ENCODE measurements around the gene METTL16.
"Not testable (repeated sequence)": the region's sequence is repeated elsewhere in the genome, so short reads cannot be mapped to it uniquely, and the experiment has no call there.

Gene METTL16, protein sequence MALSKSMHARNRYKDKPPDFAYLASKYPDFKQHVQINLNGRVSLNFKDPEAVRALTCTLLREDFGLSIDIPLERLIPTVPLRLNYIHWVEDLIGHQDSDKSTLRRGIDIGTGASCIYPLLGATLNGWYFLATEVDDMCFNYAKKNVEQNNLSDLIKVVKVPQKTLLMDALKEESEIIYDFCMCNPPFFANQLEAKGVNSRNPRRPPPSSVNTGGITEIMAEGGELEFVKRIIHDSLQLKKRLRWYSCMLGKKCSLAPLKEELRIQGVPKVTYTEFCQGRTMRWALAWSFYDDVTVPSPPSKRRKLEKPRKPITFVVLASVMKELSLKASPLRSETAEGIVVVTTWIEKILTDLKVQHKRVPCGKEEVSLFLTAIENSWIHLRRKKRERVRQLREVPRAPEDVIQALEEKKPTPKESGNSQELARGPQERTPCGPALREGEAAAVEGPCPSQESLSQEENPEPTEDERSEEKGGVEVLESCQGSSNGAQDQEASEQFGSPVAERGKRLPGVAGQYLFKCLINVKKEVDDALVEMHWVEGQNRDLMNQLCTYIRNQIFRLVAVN

DNA sequence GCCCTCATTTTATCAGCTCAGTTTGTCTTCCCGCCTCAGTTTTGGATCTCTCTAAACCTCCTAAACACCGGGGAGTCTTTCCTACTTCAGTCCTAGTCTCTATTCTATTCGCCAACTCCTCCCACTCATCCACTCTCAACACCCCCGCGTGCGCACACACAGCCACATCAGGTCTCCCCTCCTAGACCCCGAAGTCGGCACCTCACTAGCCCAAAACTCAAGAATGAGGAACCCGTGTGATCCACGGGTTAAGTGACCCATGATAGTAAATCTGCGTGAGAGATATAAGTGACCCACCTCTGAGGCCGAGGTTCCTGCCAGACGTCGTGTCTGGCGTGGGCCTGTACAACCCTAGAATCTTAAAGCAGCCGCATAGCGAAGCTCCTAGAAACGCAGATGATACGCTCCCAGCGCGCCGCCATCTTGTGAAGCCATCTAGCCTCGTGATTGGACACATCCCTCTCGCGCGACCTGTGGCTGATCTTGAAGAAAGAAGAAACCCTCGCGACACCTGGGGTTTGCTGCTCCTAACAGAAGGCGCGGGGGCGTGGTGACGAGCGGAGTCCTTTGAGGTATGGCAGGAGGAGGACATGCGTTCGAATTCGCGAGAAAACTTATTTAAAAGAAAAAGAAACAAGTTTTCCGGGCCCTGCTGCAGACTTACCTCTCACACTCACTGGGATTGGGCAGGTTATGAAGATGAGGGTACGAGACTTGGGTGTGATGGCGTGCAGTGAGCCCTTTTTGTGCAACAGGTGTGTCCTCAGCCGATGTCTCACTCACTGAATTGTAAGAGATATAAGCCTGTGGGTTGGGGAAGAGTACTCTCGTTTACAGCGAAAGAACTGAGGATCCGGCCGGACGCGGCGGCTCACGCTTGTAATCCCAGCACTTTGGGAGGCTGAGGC is at the start of gene METTL16:
TSS of gene METTL16 (minus strand) at position 427 of the 908 bp plus-strand sequence. CDS start 9,557 bp downstream, outside the sequence.
- peak; percentile 96 for DNase-seq

DNA sequence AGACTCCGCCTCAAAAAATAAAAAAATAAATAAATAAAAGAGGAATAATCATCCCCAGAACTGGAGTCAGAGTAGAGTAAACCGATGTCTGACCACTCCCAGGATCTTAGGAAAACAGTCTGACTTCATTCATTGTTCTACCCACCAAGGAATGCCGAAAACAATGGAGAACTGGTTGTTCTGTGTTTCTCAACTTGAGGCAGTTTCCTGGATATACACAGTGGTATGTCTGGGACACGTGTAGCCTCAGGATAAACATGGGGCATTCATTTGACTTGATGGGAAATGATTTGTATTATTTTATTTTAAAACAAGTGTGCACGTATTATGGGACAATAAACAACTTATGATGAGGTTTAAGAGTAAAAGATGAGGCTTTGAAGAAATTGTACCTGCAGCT is 49.0 kb upstream of the METTL16 start:
- DNase-seq, result no peak

DNA sequence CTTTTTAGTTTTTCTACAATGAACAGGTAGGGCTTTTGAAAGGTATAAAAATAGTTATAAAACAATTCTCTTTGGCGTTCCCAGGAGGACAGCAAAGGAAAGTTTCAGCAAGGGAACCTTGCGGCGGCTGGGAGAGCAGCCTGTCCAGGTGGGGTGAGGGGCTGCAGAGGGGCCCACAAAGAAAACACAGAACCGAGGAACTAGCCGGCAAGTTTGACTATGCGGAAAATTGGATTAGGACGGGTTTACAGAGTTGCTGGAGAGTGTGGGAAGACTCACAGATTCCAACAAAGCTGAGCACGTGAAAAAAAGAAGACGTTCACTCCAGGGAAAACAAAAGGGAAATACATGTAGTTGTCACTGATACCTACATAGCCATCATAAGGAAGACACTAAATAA is 40.2 kb upstream of the METTL16 start:
- no peak for DNase-seq

DNA sequence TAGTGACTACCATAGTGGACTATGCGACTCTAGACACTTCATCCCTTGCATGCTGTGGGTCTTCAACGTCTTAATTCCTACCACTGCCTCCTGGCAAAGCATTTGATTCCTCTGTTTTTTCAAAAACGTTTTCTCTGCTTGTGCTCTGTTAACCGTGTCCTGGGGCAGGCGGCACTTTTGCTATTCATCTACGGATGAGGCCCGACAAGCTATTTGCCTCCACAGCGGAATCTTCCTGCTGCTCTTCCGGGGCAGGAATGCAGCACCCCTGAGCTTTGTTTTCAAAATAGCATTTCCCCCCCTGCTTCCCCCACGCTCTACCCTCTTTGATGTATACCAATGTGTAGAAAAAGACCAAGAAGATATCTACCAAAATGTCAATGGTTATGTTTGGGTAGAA is 39.8 kb upstream of the METTL16 start:
- DNase-seq, result no peak

DNA sequence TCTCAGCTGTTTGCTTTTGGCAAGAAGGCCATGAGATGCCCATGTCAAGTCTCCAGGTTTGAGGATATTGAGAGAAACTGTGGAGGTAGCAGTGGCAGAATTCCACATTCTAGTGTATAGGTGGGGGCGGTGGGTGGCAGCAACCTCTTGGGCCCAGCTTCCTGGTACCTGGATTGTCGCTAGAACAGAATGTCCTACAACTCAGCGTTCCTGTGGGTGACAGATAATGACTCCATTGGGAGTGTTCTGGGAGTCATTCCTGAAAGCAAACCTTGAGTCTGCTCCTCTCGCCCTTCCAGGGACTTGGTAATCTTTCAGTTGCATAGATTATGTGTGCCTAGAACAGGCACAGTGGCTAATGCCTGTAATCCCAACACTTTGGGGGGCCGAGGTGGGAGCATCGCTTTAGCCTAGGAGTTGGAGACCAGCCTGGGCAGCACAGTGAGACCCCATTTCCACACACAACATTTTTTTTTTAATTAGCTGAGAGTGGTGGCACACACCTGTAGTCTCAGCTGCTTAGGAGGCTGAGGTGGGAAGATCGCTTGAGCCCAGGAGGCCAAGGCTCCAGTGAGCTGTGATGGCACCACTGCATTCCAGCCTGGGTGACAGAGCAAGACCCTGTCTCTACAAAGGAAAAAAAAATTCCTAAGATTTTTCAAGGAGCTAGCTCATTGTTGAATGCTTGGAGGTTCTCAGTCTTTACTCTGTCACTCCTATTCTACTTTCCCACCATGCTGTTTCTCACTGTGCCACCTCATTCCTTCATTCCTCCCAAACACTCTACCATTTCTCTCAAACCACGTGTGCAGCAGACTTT is 37.9 kb upstream of the METTL16 start:
- DNase-seq, result no peak

DNA sequence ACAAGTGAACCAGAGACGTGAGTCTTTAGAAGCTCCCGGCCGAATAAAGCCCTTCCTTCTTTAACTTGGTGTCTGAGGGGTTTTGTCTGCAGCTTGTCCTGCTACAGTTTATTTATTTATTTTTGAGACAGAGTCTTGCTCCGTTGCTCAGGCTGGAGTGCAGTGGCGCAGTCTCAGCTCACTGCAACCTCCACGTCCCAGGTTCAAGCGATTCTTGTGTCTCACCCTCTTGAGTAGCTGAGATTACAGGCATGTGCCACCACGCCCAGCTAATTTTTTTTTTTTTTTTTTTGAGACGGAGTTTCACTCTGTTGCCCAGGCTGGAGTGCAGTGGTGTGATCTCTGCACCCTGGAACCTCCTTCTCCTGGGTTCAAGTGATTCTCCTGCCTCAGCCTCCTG is 36.3 kb upstream of the METTL16 start:
- DNase-seq, result not testable (repeated sequence)

DNA sequence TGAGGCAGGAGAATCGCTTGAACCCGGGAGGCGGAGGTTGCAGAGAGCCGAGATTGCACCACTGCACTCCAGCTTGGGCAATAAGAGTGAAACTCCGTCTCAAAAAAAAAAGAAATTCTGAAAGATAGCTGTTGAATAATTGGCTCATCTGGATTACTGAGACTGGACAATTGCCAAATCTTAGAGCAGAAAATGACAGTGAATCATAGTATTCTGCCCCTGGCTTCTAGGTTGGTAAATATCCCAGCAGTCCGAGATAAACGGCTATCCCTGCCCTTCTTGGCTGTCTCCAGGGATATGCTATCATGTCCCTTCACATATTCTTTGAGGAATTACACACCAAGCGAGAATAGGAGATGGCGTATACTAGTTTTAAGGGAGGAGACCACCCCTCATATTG is 35.5 kb upstream of the METTL16 start:
- peak; percentile 45 for DNase-seq

DNA sequence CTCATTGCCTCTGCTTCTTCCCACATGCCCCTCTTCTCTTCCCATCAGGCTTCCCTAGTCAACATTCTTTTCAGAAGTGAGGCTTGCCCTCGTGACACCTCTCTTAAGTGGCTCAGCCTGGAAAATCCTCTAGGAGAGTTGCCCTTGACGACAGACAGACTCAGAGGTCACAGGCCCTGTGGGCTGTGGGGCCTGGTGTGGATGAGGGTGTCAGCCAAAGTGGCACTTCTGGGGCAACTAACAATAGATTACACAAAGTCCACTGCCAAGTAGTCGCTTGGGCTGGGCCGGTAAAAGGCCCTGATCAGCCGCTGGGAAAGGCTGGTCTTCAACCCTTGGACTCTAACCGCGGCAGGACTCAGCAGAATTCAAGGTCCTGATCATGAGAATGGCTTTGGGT is 33.7 kb upstream of the METTL16 start:
- no peak for DNase-seq

DNA sequence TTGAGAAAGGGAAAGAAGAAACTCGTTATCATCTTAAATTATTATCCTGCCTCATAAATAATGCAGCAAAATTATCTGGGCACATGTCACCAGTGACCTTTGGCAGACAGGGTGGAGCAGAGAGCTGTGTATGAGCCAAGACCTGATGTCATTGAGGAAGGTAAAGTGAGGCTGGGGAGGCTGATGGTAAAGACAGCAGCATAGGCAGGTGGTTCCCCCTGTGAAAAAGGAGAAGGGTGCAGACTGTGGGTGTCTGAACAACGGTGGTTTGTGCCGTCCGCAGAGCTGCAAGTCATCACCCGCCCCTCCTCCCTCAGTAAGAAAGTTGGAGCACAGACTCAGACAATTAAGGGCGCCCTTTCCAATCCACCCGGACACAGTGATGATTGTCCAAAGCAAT is 30.8 kb upstream of the METTL16 start:
- no peak for DNase-seq

DNA sequence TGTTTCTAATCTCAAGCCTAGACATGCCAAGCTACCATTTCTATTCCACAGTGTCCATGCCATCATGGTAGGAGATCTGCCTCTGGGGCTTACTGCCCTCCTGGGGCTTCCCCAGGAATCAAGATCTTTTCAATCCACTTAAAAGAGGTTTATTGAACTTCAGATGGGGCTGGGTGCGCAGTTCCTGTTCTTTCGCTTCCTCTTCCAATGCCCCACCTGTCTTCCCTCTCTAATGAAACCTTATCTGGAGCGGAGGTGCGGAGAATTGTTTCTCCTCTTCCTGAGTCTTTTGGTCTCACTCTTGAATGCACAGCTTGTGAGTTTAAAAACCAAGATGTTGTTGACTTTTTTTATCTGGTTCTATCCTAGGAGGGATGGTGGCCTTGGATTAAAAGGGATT is 30.4 kb upstream of the METTL16 start:
- DNase-seq, result no peak

DNA sequence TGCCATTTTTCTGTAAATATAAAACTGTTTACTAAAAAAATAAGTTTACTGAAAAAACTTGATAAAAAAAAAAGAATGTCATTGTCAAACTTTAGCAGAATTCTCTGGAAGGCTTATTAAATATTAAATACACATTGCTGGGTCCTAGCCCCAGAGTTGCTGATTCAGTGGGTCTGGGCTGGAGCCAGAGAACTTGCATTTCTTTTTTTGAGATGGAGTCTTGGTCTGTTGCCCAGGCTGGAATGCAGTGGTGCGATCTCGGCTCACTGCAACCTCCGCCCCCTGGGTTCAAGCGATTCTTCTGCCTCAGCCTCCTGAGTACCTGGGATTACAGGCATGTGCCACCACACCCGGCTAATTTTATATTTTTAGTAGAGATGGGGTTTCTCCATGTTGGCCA is 25.9 kb upstream of the METTL16 start:
- not testable (repeated sequence) for DNase-seq

DNA sequence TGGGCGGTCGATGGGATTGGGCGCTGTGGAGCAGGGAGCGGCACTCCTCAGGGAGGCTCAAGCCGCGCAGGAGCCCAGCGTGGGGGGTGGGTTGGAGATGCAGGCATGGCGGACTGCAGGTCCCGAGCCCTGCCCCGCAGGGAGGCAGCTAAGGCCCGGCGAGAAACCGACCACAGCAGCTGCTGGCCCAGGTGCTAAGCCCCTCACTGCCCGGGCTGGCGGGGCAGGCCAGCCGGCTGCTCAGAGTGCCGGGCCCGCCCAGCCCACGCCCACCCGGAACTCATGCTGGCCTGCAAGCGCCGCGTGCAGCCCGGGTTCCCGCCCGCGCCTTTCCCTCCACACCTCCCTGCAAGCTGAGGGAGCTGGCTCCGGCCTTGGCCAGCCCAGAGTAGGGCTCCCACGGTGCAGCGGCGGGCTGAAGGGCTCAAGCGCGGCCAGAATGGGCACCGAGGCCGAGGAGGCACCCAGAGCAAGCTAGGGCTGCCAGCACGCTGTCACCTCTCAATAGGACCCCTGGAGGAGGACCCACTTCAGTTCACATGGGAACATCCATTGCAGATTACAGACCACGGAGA is 20.5 kb upstream of the METTL16 start:
- no peak for DNase-seq

DNA sequence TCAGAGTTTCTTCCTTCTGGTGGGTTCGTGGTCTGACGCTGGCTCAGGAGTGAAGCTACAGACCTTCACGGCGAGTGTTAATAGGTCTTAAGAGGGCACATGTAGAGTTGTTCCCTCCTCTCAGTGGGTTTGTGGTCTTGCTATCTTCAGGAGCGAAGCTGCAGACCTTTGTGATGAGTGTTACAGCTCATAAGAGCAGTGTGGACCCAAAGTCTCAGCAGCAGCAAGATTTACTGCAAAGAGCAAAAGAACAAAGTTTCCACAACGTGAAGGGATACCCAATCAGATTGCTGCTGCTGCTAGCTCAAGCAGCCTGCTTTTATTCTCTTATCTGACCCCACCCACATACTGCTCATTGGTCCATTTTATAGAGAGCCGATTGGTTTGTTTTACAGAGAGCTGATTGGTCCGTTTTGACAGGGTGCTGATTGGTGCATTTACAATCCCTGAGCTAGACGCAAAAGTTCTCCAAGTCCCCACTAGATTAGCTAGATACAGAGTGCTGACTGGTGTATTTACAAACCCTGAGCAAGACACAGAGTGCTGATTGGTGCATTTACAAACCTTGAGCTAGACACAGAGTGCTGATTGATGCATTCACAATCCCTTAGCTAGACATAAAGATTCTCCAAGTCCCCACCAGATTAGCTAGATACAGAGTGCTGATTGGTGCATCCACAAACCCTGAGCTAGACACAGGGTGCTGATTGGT is 19.7 kb upstream of the METTL16 start:
- DNase-seq, result not testable (repeated sequence)

DNA sequence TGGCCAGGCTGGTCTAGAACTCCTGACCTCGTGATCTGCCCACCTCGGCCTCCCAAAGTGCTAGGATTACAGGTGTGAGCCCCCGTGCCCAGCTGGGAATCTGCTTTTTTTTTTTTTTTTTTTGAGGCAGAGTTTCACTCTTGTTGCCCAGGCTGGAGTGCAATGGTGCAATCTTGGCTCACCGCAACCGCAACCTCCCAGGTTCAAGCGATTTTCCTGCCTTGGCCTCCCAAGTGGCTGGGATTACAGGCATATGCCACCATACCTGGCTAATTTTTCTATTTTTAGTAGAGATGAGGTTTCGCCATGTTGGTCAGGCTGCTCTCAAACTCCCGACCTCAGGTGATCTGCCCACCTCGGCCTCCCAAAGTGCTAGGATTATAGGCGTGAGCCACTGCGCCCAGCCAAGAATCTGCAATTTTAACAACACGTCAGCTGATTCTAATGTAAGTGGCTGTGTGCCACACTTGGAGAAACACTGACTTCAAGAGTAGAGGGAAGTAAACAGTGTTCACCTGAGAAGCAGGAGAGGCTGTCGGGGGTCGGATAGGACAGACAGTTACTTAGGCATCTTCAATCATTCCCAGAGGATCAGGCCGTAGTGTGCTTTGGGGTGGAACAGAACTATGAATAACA is 10.2 kb upstream of the METTL16 start:
- DNase-seq, result not testable (repeated sequence)

DNA sequence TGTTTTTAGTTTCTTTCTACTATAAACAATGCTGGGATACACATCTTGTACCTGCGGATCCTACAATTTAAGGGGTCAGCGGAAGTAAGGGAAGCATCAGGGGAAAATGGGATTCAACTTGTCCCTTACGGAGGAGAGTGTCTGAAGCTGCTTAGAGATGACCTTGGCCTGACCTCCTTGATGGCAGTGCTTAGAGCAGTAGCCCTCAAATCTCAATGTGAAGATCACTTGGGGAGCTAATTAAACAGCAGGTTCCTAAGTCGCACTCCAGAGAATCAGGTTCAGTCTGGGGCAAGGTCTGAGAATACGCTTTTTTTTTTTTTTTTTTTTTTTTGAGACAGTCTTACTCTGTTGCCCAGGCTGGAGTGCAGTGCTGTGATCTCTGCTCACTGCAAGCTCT is 9.6 kb upstream of the METTL16 start:
- DNase-seq, result no peak

DNA sequence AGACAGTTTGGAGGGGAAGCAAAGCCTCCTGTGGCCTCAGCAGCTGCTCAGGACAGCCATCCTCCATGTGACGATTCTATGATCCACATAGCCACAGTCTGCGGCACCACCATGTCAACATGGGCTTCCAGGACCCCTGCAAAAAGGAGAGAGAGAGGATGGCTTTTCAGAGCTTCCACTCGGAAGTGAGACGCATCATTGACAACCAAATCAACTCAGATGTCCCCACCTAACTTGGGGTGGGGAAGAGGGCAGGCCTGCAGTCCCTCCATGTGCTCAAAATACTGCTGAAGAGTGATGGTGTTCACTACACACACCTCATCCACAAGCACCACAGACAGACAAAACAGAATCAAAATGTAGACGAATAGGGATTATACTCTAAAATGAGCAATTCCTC is 5.9 kb upstream of the METTL16 start:
- no peak for DNase-seq

DNA sequence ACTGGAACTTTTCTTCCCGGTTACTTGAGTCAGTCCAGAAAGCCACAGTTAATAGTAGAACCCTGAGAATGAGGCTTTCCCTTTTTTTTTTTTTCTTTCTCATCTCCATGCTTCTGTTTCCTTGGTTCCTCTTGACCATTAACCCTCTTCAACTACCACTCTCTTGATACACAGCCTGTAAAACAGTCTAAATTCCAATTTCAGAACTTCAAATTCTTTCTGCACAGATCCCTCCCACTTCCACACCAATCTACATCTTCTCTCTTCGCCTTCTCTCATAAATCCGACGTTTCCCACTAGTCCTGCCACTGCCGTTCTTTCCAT is 588 bp downstream of the METTL16 start:
- no peak for DNase-seq

DNA sequence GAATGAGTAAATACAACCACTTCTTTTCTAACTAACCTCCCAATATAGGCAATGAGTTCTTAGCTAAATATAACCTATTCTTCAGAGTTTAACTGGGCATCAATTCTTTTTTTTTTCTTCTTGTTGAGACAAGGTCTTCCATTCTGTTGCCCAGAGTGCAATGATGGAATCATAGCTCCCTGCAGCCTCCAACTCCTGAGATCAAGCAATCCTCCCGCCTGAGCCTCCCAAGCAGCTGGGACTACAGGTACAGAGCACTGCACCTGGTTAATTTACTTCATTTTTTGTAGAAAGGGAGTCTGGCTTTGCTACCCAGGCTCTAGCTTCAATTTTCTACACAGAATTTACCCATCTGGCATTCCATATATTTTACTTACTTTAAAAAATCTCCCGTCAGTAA is 1.1 kb downstream of the METTL16 start:
- no peak for DNase-seq

DNA sequence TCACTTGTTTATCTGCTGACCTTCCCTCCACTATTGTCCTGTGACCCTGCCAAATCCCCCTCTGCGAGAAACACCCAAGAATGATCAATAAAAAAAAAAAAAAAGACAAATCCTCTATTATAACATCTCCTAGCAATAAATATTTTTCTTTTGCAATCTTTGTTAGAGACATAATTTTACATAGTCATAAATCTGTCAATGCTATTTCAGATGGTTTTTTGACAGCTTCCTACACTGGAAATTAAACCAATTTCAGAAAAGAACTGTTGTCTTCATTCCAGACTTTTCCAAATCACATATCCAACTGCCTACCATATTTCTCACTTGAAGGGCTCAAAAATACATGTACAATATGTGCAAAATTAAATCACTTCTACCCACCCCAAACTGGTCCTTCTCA is 3.7 kb downstream of the METTL16 start:
- no peak for DNase-seq

DNA sequence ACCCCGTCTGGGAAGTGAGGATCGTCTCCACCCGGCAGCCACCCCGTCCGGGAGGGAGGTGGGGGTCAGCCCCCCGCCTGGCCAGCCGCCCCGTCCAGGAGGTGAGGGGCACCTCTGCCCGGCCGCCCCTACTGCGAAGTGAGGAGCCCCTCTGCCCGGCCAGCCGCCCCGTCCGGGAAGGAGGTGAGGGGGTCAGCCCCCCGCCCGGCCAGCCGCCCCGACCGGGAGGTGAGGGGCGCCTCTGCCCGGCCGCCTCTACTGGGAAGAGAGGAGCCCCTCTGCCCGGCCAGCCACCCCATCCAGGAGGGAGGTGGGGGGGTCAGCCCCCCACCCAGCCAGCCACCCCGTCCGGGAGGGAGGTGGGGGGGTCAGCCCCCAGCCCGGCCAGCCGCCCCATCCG is 4.7 kb downstream of the METTL16 start:
- not testable (repeated sequence) for DNase-seq

DNA sequence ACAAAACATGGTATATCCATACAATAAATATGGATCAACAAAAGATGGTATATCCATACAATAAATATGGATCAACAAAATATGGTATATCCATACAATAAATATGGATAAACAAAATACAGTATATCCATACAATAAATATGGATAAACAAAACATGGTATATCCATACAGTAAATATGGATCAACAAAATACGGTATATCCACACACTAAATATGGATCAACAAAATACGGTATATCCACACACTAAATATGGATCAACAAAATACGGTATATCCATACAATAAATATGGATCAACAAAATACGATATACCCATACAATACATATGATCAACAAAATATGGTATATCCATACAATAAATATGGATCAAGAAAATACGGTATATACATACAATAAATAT is 8.1 kb downstream of the METTL16 start:
- DNase-seq, result no peak

Measured in NCI-H226 (cell line).